Ascending aorta (tissue), 2 donors: ENCODE measurements around the gene TRPV4. TPM values are rescaled to one million over a fixed set of nuclear protein-coding genes. Genes with fewer than 3 reads are reported as not detected.

Experiments used
- DNase-seq, 2 donors: peaks; one replicate each; pipeline ENCODE4 v3.0.0-alpha.2; 2019; ENCODE audit warnings: low spot score in 2 of 2
- H3K27ac ChIP-seq, 2 donors: fragments of 200-600 bp; sonication (generic); one replicate each; pipeline ENCODE4 v1.5.1; 2016 to 2017; ENCODE audit warnings: mild to moderate bottlenecking in 1 of 2
- H3K27me3 ChIP-seq: fragments of 200-600 bp; sonication (generic); one replicate; pipeline ENCODE4 v1.5.1; 2017
- H3K36me3 ChIP-seq, 2 donors: fragments of 200-600 bp; sonication (generic); one replicate each; pipeline ENCODE4 v1.5.1; 2016
- H3K4me1 ChIP-seq, 2 donors: fragments of 200-600 bp; sonication (generic); one replicate each; pipeline ENCODE4 v1.5.1; 2016 to 2017; ENCODE audit warnings: mild to moderate bottlenecking in 1 of 2
- H3K4me3 ChIP-seq, 2 donors: fragments of 200-600 bp; sonication (generic); one replicate each; pipeline ENCODE4 v1.5.1; 2016 to 2017; ENCODE audit warnings: mild to moderate bottlenecking in 1 of 2
- H3K9me3 ChIP-seq, 2 donors: fragments of 200-600 bp; sonication (generic); one replicate each; pipeline ENCODE4 v1.5.1; 2016
- CTCF ChIP-seq, 3 experiments: fragments of 200-600 bp in 2 of 3; fragments of 450-650 bp in 1 of 3; sonication (generic) in 2 of 3; IDR thresholded peaks; one replicate each; pipeline ENCODE4 v1.5.1; 2016 to 2019; ENCODE audit warnings: antibody characterized with exemption in 3 of 3, mild to moderate bottlenecking in 1 of 3, moderate library complexity in 1 of 3
- intact Hi-C: fragments of 100-400 bp; cut with DNase I; formaldehyde crosslinking; loops from one replicate; pipeline ENCODE4 v1.15.1; 2023
- total RNA-seq: library from RNA; depleted of rRNA; stranded (reverse); fragments of >200 nt; gene quantifications from one replicate; pipeline ENCODE4 v1.1.0, GENCODE V29; 2016

The TRPV4 gene
- total RNA-seq, 1 donor from 2014 or later = not detected

GRCh38 chr12:109752117-109753053, 80.8 kb downstream of the TRPV4 start:
- peaks cover 0 to 6% of the 10 kb centered on the region in 2 donors for H3K9me3 ChIP-seq
- DNase-seq = peak in 1 of 2 donors; percentile 21
- no peak overlapping the region for H3K27ac ChIP-seq
- H3K27me3 ChIP-seq = no peaks in the 10 kb centered on the region
- no peak overlapping the region for H3K4me3 ChIP-seq
- no peaks in the 10 kb centered on the region for H3K36me3 ChIP-seq
- H3K4me1 ChIP-seq = no peaks in the 10 kb centered on the region
- intact Hi-C loops = no loop called here
- no peak for TF ChIP-seq CTCF (IDR thresholded peaks at IDR 0.05)

- DNase-seq = peak in 1 of 2 donors; percentile 18
- Histone ChIP-seq H3K4me1 (no peaks in the 10 kb centered on the region), H3K27me3 (no peaks in the 10 kb centered on the region), H3K36me3 (no peaks in the 10 kb centered on the region), H3K4me3 (no peak overlapping the region), H3K9me3 (no peaks in the 10 kb centered on the region), H3K27ac (no peak overlapping the region)
- intact Hi-C loops = no loop called here
- TF ChIP-seq CTCF (IDR thresholded peaks at IDR 0.05) = no peak
Measured at GRCh38 chr12:109744986-109745942, 87.9 kb downstream of the TRPV4 start.

GRCh38 chr12:109744026-109744425, 89.2 kb downstream of the TRPV4 start:
- TF ChIP-seq CTCF (IDR thresholded peaks at IDR 0.05) = no peak
- no peak overlapping the region for H3K4me3 ChIP-seq
- no peaks in the 10 kb centered on the region for H3K9me3 ChIP-seq
- intact Hi-C loops = no loop called here
- peak in 1 of 2 donors; percentile 44 for DNase-seq
- H3K27ac ChIP-seq = no peak overlapping the region
- no peaks in the 10 kb centered on the region for H3K36me3 ChIP-seq
- no peaks in the 10 kb centered on the region for H3K27me3 ChIP-seq
- H3K4me1 ChIP-seq = no peaks in the 10 kb centered on the region

- Histone ChIP-seq H3K4me3 (no peak overlapping the region), H3K27ac (no peak overlapping the region), H3K36me3 (no peaks in the 10 kb centered on the region), H3K4me1 (no peaks in the 10 kb centered on the region), H3K9me3 (no peaks in the 10 kb centered on the region), H3K27me3 (no peaks in the 10 kb centered on the region)
- peak in 1 of 2 donors; percentile 54 for DNase-seq
- intact Hi-C loops = no loop called here
- TF ChIP-seq CTCF (IDR thresholded peaks at IDR 0.05) = no peak
Measured at GRCh38 chr12:109743076-109743910, 89.9 kb downstream of the TRPV4 start.
